ENCODE results near the gene TTLL5. TPM values are rescaled to one million over a fixed set of nuclear protein-coding genes. Genes with fewer than 3 reads are reported as not detected.

The TTLL5 gene
- total RNA-seq, 1 donor from 2014 or later = 43.1 TPM

- DNase-seq = no peak
- H3K9me3 Mint-ChIP-seq (ENCODE audit: unreplicated experiment) = peaks cover 2% of the 10 kb centered on the region
- peaks cover 8% of the 10 kb centered on the region for H3K36me3 Mint-ChIP-seq (ENCODE audit: unreplicated experiment)
- H3K27ac Mint-ChIP-seq (ENCODE audit: unreplicated experiment) = no peak overlapping the region
- TF ChIP-seq CTCF (IDR thresholded peaks at IDR 0.05; ENCODE audit: partially characterized antibody, unreplicated experiment) = no peak
- no peaks in the 10 kb centered on the region for H3K4me1 Mint-ChIP-seq (ENCODE audit: low read depth, unreplicated experiment)
- no peak overlapping the region for H3K4me3 Mint-ChIP-seq (ENCODE audit: unreplicated experiment)
- no peaks in the 10 kb centered on the region for H3K27me3 Mint-ChIP-seq (ENCODE audit: unreplicated experiment)
Measured at GRCh38 chr14:75752086-75752485, 91.0 kb downstream of the TTLL5 start.

- Mint-ChIP-seq H3K9me3 (ENCODE audit: unreplicated experiment) (peaks cover 2% of the 10 kb centered on the region), H3K4me1 (ENCODE audit: low read depth, unreplicated experiment) (no peaks in the 10 kb centered on the region), H3K4me3 (ENCODE audit: unreplicated experiment) (no peak overlapping the region), H3K27me3 (ENCODE audit: unreplicated experiment) (no peaks in the 10 kb centered on the region), H3K36me3 (ENCODE audit: unreplicated experiment) (no peaks in the 10 kb centered on the region), H3K27ac (ENCODE audit: unreplicated experiment) (no peak overlapping the region)
- DNase-seq = no peak
- TF ChIP-seq CTCF (IDR thresholded peaks at IDR 0.05; ENCODE audit: partially characterized antibody, unreplicated experiment) = no peak
Measured at GRCh38 chr14:75752907-75753594, 92.0 kb downstream of the TTLL5 start.

- no peaks in the 10 kb centered on the region for H3K36me3 Mint-ChIP-seq (ENCODE audit: unreplicated experiment)
- no peak overlapping the region for H3K27ac Mint-ChIP-seq (ENCODE audit: unreplicated experiment)
Measured at GRCh38 chr14:75753696-75754095, 92.7 kb downstream of the TTLL5 start.

GRCh38 chr14:75757644-75758402 lies 96.8 kb downstream of the TTLL5 start:
- no peaks in the 10 kb centered on the region for H3K36me3 Mint-ChIP-seq (ENCODE audit: unreplicated experiment)
- no peaks in the 10 kb centered on the region for H3K9me3 Mint-ChIP-seq (ENCODE audit: unreplicated experiment)
- no peak overlapping the region for H3K27ac Mint-ChIP-seq (ENCODE audit: unreplicated experiment)
- TF ChIP-seq CTCF (IDR thresholded peaks at IDR 0.05; ENCODE audit: partially characterized antibody, unreplicated experiment) = no peak
- H3K4me1 Mint-ChIP-seq (ENCODE audit: low read depth, unreplicated experiment) = no peaks in the 10 kb centered on the region
- no peaks in the 10 kb centered on the region for H3K27me3 Mint-ChIP-seq (ENCODE audit: unreplicated experiment)
- H3K4me3 Mint-ChIP-seq (ENCODE audit: unreplicated experiment) = no peak overlapping the region
- DNase-seq = no peak

More at GRCh38 chr14:75753696-75754095, 92.7 kb downstream of the TTLL5 start:
- TF ChIP-seq CTCF (IDR thresholded peaks at IDR 0.05; ENCODE audit: partially characterized antibody, unreplicated experiment) = no peak
- no peaks in the 10 kb centered on the region for H3K4me1 Mint-ChIP-seq (ENCODE audit: low read depth, unreplicated experiment)
- H3K4me3 Mint-ChIP-seq (ENCODE audit: unreplicated experiment) = no peak overlapping the region
- no peak for DNase-seq
- no peaks in the 10 kb centered on the region for H3K9me3 Mint-ChIP-seq (ENCODE audit: unreplicated experiment)
- no peaks in the 10 kb centered on the region for H3K27me3 Mint-ChIP-seq (ENCODE audit: unreplicated experiment)

- H3K27me3 Mint-ChIP-seq (ENCODE audit: unreplicated experiment) = no peaks in the 10 kb centered on the region
- no peaks in the 10 kb centered on the region for H3K9me3 Mint-ChIP-seq (ENCODE audit: unreplicated experiment)
- H3K36me3 Mint-ChIP-seq (ENCODE audit: unreplicated experiment) = no peaks in the 10 kb centered on the region
- H3K4me3 Mint-ChIP-seq (ENCODE audit: unreplicated experiment) = no peak overlapping the region
- no peak overlapping the region for H3K27ac Mint-ChIP-seq (ENCODE audit: unreplicated experiment)
- no peak for DNase-seq
- TF ChIP-seq CTCF (IDR thresholded peaks at IDR 0.05; ENCODE audit: partially characterized antibody, unreplicated experiment) = no peak
- no peaks in the 10 kb centered on the region for H3K4me1 Mint-ChIP-seq (ENCODE audit: low read depth, unreplicated experiment)
Measured at GRCh38 chr14:75764020-75764419, 103.0 kb downstream of the TTLL5 start.
